GM10847 (cell line): Measurements from ENCODE around the gene ADGRG6.

Experiments
- POLR2A ChIP-seq: IDR thresholded peaks from 2 replicates; pipeline ENCODE4 v1.6.1; 2011; ENCODE audit not compliant: insufficient read length; ENCODE audit errors: extremely low read depth

ADGRG6 gene

DNA sequence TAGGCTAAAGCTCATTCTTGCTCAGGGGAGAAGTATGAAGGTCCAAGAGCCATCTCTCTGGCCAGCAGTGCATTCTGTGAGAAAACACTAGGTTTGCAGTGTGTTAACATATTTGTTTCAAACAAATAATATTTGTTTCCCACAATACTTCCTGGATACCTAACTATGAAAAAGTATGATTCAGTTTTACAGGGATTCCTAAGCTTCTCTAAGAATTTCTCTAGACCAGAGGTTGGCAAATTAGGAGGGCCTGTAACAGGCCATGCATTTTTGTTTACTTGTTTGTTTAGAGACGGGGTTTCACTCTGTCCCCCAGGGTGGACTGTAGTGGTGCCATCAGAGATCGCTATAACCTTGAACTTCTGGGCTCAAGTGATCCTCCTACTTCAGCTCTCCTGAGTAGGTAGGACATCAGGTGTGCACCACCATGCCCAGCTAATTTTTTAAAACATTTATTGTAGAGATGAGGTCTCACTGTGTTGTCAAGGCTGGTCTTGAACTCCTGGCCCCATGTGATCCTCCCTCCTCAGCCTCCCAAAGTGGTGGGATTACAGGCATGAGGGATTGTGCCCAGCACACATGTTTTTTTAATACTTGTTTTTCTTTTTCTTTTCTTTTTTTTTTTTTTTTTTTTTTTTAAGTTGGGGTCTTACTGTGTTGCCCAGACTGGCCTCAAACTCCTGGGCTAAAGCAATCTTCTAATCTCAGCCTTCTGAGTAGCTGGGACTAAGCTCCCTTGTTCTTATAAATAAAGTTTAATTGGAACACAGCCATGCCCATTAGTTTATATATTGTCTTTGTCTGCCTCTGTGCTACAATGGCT is 71.7 kb downstream of the ADGRG6 start:
- TF ChIP-seq POLR2A: no peak

- TF ChIP-seq POLR2A: no peak
These were observed 72.4 kb downstream of the ADGRG6 start for GRCh38 chr6:142374091-142374770.

GRCh38 chr6:142374965-142375733 is 73.3 kb downstream of the ADGRG6 start:
- TF ChIP-seq POLR2A: no peak

GRCh38 chr6:142376115-142376514 is 74.3 kb downstream of the ADGRG6 start:
- no peak for TF ChIP-seq POLR2A

DNA sequence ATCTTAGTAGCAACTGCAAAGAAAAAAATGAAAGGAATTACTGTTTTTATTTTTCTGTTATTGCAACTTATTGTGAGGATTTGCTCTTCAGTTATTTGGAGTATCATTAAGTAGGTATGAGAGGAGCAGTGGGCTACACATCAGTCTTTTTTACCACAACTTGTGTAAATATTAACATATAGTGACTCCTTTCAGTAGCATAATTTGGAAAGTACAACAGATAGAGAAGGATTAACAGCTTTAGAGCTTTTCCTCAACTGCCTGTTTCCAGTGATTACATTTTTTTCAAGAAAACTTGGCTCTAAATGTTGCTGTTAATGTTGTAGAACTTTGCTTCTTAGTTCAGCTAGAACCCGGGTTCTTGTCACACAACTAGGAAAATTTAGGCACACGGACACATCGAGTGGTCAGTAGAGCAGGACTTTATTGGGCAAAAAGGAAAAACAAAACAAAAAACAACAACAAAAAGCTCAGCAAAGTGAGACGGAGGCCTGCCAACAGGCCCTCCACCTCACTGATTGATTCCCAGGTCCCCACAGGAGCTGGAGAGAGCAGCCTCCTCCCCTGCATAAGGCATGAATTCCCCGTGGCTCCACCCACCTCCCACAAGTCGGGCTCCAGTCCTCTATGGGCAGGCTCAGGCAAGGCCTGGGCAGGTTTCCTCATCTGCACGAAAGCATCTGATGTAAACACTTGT is 75.1 kb downstream of the ADGRG6 start:
- TF ChIP-seq POLR2A: no peak

- no peak for TF ChIP-seq POLR2A
These were observed 75.7 kb downstream of the ADGRG6 start for GRCh38 chr6:142377497-142377848.

- no peak for TF ChIP-seq POLR2A
These were observed 76.5 kb downstream of the ADGRG6 start for GRCh38 chr6:142378138-142378875.

- TF ChIP-seq POLR2A: no peak
These were observed 78.8 kb downstream of the ADGRG6 start for GRCh38 chr6:142380626-142381025.

DNA sequence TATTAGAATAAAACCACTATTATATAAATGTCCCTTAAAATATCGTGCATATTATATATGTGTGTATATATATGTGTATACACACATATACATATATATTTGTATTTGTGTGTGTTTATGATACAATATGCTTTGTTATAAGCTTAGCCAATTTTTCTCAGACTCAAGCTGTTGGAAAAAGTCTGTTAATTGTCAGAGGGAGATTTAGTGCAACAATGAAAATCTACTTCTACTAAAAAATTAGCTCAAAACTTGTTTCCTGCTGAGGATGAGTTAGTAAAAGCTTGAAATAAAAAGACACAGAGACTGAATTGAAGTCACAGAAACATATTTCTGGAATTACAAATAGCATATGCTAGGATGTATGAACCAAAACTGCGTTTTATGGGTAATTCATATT is 79.4 kb downstream of the ADGRG6 start:
- TF ChIP-seq POLR2A: no peak

DNA sequence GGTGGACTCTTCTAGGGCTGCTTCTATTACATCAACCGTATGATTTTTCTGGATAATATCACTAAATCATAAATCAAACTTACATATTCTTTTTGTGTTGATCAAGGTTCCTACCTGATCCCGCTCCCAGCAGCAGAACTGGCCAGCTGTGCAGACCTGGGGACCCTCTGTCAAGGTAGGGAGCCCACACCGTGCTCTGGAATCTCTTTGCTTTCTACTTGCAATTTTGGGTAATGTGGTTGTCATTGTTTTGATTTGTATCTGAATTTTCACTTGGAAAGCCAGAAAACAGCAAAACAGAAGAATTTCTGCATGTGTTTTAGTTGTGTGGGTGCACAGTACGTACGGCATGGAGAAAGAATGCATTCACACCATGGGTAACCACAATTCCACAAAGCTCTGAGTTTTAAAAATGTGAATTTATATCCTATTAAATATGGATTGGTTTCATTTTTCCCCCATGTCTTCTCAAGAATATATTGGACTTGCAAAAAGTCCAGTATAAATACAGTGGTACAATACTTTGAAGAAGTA is 80.1 kb downstream of the ADGRG6 start:
- TF ChIP-seq POLR2A: no peak

GRCh38 chr6:142384519-142385254 is 82.9 kb downstream of the ADGRG6 start:
- TF ChIP-seq POLR2A: no peak

- TF ChIP-seq POLR2A: no peak
These were observed 83.5 kb downstream of the ADGRG6 start for GRCh38 chr6:142385352-142385751.

DNA sequence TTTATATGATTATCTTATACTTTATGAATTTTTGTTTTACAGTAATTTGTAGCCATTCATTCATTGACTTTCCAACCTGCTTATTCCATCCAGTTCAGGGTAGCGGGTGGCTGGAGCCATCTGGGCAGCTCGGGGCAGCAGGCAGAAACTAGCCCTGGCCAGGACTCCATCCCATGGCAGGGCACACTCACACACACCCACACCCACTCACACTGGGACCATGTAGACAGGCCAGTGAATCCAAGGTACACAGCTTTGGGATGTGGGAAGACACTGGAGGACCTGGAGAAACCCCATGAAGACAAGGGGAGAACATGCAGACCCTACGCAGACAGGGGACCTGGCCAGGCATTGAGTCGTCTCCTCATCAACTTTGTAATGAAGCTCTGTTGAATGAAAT is 84.8 kb downstream of the ADGRG6 start:
- TF ChIP-seq POLR2A: no peak
